Prostate gland (tissue), 1 donor: ENCODE data around the gene IL1RAPL1.

Experiments used
- POLR2A ChIP-seq: fragments of 450-650 bp; IDR thresholded peaks from one replicate; pipeline ENCODE4 v1.6.1; 2016; ENCODE audit warnings: antibody characterized with exemption, mild to moderate bottlenecking
- POLR2AphosphoS5 ChIP-seq: sonication (generic); formaldehyde crosslinking; IDR thresholded peaks from one replicate; pipeline ENCODE4 v1.6.1; 2017; ENCODE audit warnings: antibody characterized with exemption

DNA sequence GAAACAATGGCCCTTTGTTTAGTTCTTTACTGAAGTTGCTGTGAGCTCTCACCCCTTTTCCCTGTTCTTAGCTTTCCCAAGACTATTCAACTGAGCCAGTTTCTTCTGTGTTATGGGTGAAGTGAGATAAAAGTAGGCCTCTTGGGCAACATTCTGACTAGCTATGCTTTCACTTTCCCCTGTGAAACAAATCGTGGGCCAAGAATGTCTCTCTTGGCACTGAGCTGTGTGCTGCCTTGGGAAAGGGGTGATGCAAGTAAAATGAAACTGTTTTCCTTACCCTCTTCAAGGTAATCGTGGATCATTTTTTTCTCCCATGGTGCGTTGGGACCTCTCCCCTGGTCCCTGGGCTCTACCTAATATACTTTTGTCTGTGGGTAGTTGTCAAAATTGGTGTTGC lies 974.2 kb downstream of the IL1RAPL1 start:
- TF ChIP-seq POLR2A (no peak), POLR2AphosphoS5 (no peak)
